Activated T-cell treated with anti-CD3 and anti-CD28 coated beads for 4 hours (primary cell): ENCODE data around the gene SPTLC1.
"Not testable (repeated sequence)": the region's sequence is repeated elsewhere in the genome, so short reads cannot be mapped to it uniquely, and the experiment has no call there.

ENCODE experiments used
- DNase-seq: peaks from one replicate; pipeline ENCODE4 v3.0.0-alpha.2; 2020

Gene SPTLC1

GRCh38 chr9:92115071-92115858 lies at the start of gene SPTLC1:
Gene SPTLC1, minus strand, starts transcription at chr9:92115413. Its CDS starts 43 bp downstream, at chr9:92115370.
- DNase-seq: peak; percentile 92

GRCh38 chr9:92164975-92165374 lies 49.8 kb upstream of the SPTLC1 start:
- DNase-seq: no peak

- no peak for DNase-seq
These were observed 49.3 kb upstream of the SPTLC1 start for GRCh38 chr9:92164490-92164889.

- DNase-seq: no peak
These were observed 48.1 kb upstream of the SPTLC1 start for GRCh38 chr9:92163276-92163675.

- DNase-seq: no peak
These were observed 45.6 kb upstream of the SPTLC1 start for GRCh38 chr9:92160786-92161185.

- DNase-seq: no peak
These were observed 43.8 kb upstream of the SPTLC1 start for GRCh38 chr9:92159058-92159457.

- no peak for DNase-seq
These were observed 42.9 kb upstream of the SPTLC1 start for GRCh38 chr9:92158097-92158601.

GRCh38 chr9:92155736-92156135 lies 40.5 kb upstream of the SPTLC1 start:
- DNase-seq: not testable (repeated sequence)

- no peak for DNase-seq
These were observed 40.0 kb upstream of the SPTLC1 start for GRCh38 chr9:92155221-92155620.

- not testable (repeated sequence) for DNase-seq
These were observed 38.5 kb upstream of the SPTLC1 start for GRCh38 chr9:92153466-92154415.

GRCh38 chr9:92151691-92152393 lies 36.6 kb upstream of the SPTLC1 start:
- DNase-seq: no peak

- not testable (repeated sequence) for DNase-seq
These were observed 35.6 kb upstream of the SPTLC1 start for GRCh38 chr9:92150501-92151470.

- DNase-seq: no peak
These were observed 32.6 kb upstream of the SPTLC1 start for GRCh38 chr9:92147852-92148180.

- no peak for DNase-seq
These were observed 32.0 kb upstream of the SPTLC1 start for GRCh38 chr9:92147030-92147851.

GRCh38 chr9:92146610-92147009 lies 31.4 kb upstream of the SPTLC1 start:
- no peak for DNase-seq

GRCh38 chr9:92145784-92146183 lies 30.6 kb upstream of the SPTLC1 start:
- DNase-seq: not testable (repeated sequence)

- no peak for DNase-seq
These were observed 27.1 kb upstream of the SPTLC1 start for GRCh38 chr9:92142329-92142728.

GRCh38 chr9:92141144-92142129 lies 26.2 kb upstream of the SPTLC1 start:
- no peak for DNase-seq

GRCh38 chr9:92140754-92141143 lies 25.5 kb upstream of the SPTLC1 start:
- DNase-seq: no peak
